Endodermal cell (in vitro differentiated cells): Measurements from ENCODE around the gene ZKSCAN3. TPM values are rescaled to one million over a fixed set of nuclear protein-coding genes. Genes with fewer than 3 reads are reported as not detected.

Experiments used
- DNase-seq: peaks from one replicate; pipeline ENCODE4 v3.0.0-alpha.2; 2017
- H3K27ac ChIP-seq: 2 replicates; pipeline ENCODE4 v1.5.1; 2013; ENCODE audit warnings: mild to moderate bottlenecking, low read depth, low read length, moderate library complexity
- H3K27me3 ChIP-seq: 2 replicates; pipeline ENCODE4 v1.6.1; 2013; ENCODE audit warnings: mild to moderate bottlenecking, low read length, moderate library complexity; ENCODE audit not compliant: insufficient read depth, control insufficient read depth, poor library complexity, severe bottlenecking
- H3K36me3 ChIP-seq: 2 replicates; pipeline ENCODE4 v1.7.0; 2013; ENCODE audit warnings: mild to moderate bottlenecking, low read length, moderate library complexity; ENCODE audit not compliant: control insufficient read depth, insufficient read depth
- H3K4me1 ChIP-seq: one replicate; pipeline ENCODE4 v1.7.0; 2013; ENCODE audit warnings: low read length; ENCODE audit not compliant: control insufficient read depth, insufficient read depth
- H3K4me3 ChIP-seq: 2 replicates; pipeline ENCODE4 v1.5.1; 2013; ENCODE audit warnings: mild to moderate bottlenecking, low read length, moderate library complexity
- H3K9ac ChIP-seq: 2 replicates; pipeline ENCODE4 v1.6.1; 2013; ENCODE audit warnings: mild to moderate bottlenecking, low read length, moderate library complexity; ENCODE audit not compliant: poor library complexity, severe bottlenecking; ENCODE audit errors: extremely low read depth
- H3K9me3 ChIP-seq: 2 replicates; pipeline ENCODE4 v1.6.1; 2013; ENCODE audit warnings: mild to moderate bottlenecking, low read length, moderate library complexity; ENCODE audit not compliant: control insufficient read depth
- H3K27ac Mint-ChIP-seq: 2 replicates; pipeline ENCODE4 v1.8.0; 2020; ENCODE audit warnings: mixed read lengths
- H3K27me3 Mint-ChIP-seq: 2 replicates; pipeline ENCODE4 v1.8.0; 2021; ENCODE audit warnings: mild to moderate bottlenecking, mixed read lengths; ENCODE audit not compliant: insufficient read depth
- H3K36me3 Mint-ChIP-seq: 2 replicates; pipeline ENCODE4 v1.8.0; 2020; ENCODE audit warnings: low read depth, mixed read lengths
- H3K4me1 Mint-ChIP-seq: 2 replicates; pipeline ENCODE4 v1.8.0; 2020; ENCODE audit warnings: mixed read lengths
- H3K4me3 Mint-ChIP-seq: 2 replicates; pipeline ENCODE4 v1.8.0; 2020; ENCODE audit warnings: mild to moderate bottlenecking, moderate library complexity, mixed read lengths
- H3K9me3 Mint-ChIP-seq: 2 replicates; pipeline ENCODE4 v1.8.0; 2020; ENCODE audit warnings: mild to moderate bottlenecking, mixed read lengths
- CTCF ChIP-seq: fragments of 200-600 bp; sonication (generic); conservative IDR thresholded peaks from 2 replicates; pipeline ENCODE4 v1.5.0; 2021; ENCODE audit warnings: antibody characterized with exemption, mild to moderate bottlenecking
- WGBS, 2 experiments: methylation state at CpG; one replicate each; pipeline versions ENCODE4 v1.1.5 to v1.1.7; 2013; ENCODE audit warnings: missing lambda C conversion rate in 2 of 2, mixed read lengths in 1 of 2; ENCODE audit not compliant: insufficient coverage in 1 of 2, insufficient read length in 1 of 2; 5-methylcytosine and 5-hydroxymethylcytosine counted together
- total RNA-seq, 2 donors: library from RNA; stranded (reverse); fragmentation: NEBNext Ultra II Directional in 1 of 2; extraction: Animal tissue kit (Norgen Biotek cat#: 25700) in 1 of 2; gene quantifications; 2 replicates in 1 of 2; 3 replicates in 1 of 2; pipeline ENCODE4 v1.2.1, GENCODE V29; 2021

ZKSCAN3 gene
- total RNA-seq, 2 donors from 2014 or later: 10.1 to 11.4 TPM

- WGBS, 2 experiments: 1% methylated on average over 27 to 49 of the region's 49 CpGs
- H3K9ac ChIP-seq: peak within 1 kb of the TSS; percentile 73
- no peaks in the 10 kb centered on the region for H3K9me3 ChIP-seq
- Mint-ChIP-seq H3K36me3 (peaks cover 34% of the 10 kb centered on the region), H3K9me3 (no peaks in the 10 kb centered on the region), H3K27me3 (peaks cover 28% of the 10 kb centered on the region), H3K27ac (peak within 1 kb of the TSS; percentile 96), H3K4me3 (peak within 1 kb of the TSS; percentile 94), H3K4me1 (peaks cover 28% of the 10 kb centered on the region)
- H3K4me3 ChIP-seq: peak within 1 kb of the TSS; percentile 82
- TF ChIP-seq CTCF: peak; percentile 83
- DNase-seq: peak; percentile 95
- H3K36me3 ChIP-seq: peaks cover 34% of the 10 kb centered on the region
- peaks cover 13% of the 10 kb centered on the region for H3K27me3 ChIP-seq
- H3K4me1 ChIP-seq: no peaks in the 10 kb centered on the region
- H3K27ac ChIP-seq: peak within 1 kb of the TSS; percentile 39
Observed at GRCh38 chr6:28399350-28400121, 49.8 kb downstream of the ZKSCAN3 start, which contains the start of gene ZSCAN12. Gene ZSCAN12 (minus strand): TSS chr6:28399747. CDS start chr6:28398405, 1,342 bp downstream.

- Mint-ChIP-seq H3K9me3 (no peaks in the 10 kb centered on the region), H3K27me3 (peaks cover 28% of the 10 kb centered on the region), H3K27ac (peak overlapping the region; percentile 96), H3K4me1 (peaks cover 27% of the 10 kb centered on the region), H3K4me3 (peak overlapping the region; percentile 94), H3K36me3 (peaks cover 31% of the 10 kb centered on the region)
- Histone ChIP-seq H3K27me3 (peaks cover 13% of the 10 kb centered on the region), H3K4me3 (peak overlapping the region; percentile 82), H3K9ac (peak overlapping the region; percentile 73), H3K9me3 (no peaks in the 10 kb centered on the region), H3K27ac (no peak overlapping the region), H3K4me1 (no peaks in the 10 kb centered on the region), H3K36me3 (peaks cover 32% of the 10 kb centered on the region)
- DNase-seq: no peak
- 24% methylated on average over 6 of the region's 8 CpGs; no CpG with 5 or more reads in 1 of the 2 experiments for WGBS, 2 experiments
- TF ChIP-seq CTCF: no peak
Observed at GRCh38 chr6:28400122-28400451, 50.3 kb downstream of the ZKSCAN3 start.

GRCh38 chr6:28401172-28401571 lies 51.4 kb downstream of the ZKSCAN3 start:
- no peak for DNase-seq
- WGBS, 2 experiments: 91 to 100% methylated on average over 1 of the region's 1 CpG
- Histone ChIP-seq H3K36me3 (peaks cover 21% of the 10 kb centered on the region), H3K27me3 (peaks cover 13% of the 10 kb centered on the region), H3K27ac (no peak overlapping the region), H3K4me1 (no peaks in the 10 kb centered on the region), H3K9me3 (no peaks in the 10 kb centered on the region), H3K4me3 (no peak overlapping the region), H3K9ac (no peak overlapping the region)
- Mint-ChIP-seq H3K27me3 (peaks cover 28% of the 10 kb centered on the region), H3K4me1 (peaks cover 19% of the 10 kb centered on the region), H3K9me3 (no peaks in the 10 kb centered on the region), H3K4me3 (no peak overlapping the region), H3K36me3 (peaks cover 21% of the 10 kb centered on the region), H3K27ac (no peak overlapping the region)
- no peak for TF ChIP-seq CTCF
